ENCODE results near the gene ST7. TPM values are rescaled to one million over a fixed set of nuclear protein-coding genes. Genes with fewer than 3 reads are reported as not detected.

The ST7 gene
- total RNA-seq, 3 donors from 2014 or later (not counting 1 experiment from before 2014, with no cell fraction given): 9.8 to 15.7 (median 12.9) TPM

- Mint-ChIP-seq H3K4me3 (no peak overlapping the region), H3K4me1 (peaks cover 0 to 6% of the 10 kb centered on the region in 2 donors)
- ATAC-seq: no peak
Observed at GRCh38 chr7:116994611-116995010, 41.3 kb downstream of the ST7 start.

GRCh38 chr7:116997972-116998371 lies 44.7 kb downstream of the ST7 start:
- ATAC-seq: no peak
- Mint-ChIP-seq H3K4me1 (peaks cover 0 to 6% of the 10 kb centered on the region in 2 donors), H3K9me3 (no peaks in the 10 kb centered on the region), H3K27ac (no peak overlapping the region), H3K4me3 (no peak overlapping the region), H3K27me3 (ENCODE audit: low read depth in 2 of 2) (no peaks in the 10 kb centered on the region), H3K36me3 (no peaks in the 10 kb centered on the region)
- H3K4me3 ChIP-seq (ENCODE audit: low read length): no peak overlapping the region
- no peaks in the 10 kb centered on the region for H3K4me1 ChIP-seq (ENCODE audit: control insufficient read depth, insufficient read depth, low read length)
- H3K36me3 ChIP-seq (ENCODE audit: control insufficient read depth, insufficient read depth, low read length): no peaks in the 10 kb centered on the region
- no peak overlapping the region for H3K27ac ChIP-seq (ENCODE audit: low read length)
- DNase-seq: no peak
- WGBS (ENCODE audit: insufficient coverage): 98% methylated on average over 27 of the region's 27 CpGs
- no peaks in the 10 kb centered on the region for H3K9me3 ChIP-seq (ENCODE audit: control insufficient read depth, insufficient read depth, low read length)
- no peak for TF ChIP-seq CTCF (IDR thresholded peaks at IDR 0.05)
- intact Hi-C loops (cut with micrococcal nuclease): no loop called here
- H3K27me3 ChIP-seq (ENCODE audit: control insufficient read depth, insufficient read depth, low read length): no peaks in the 10 kb centered on the region

More at GRCh38 chr7:116994611-116995010, 41.3 kb downstream of the ST7 start:
- no peak for TF ChIP-seq CTCF (IDR thresholded peaks at IDR 0.05)
- Mint-ChIP-seq H3K27ac (no peak overlapping the region), H3K27me3 (ENCODE audit: low read depth in 2 of 2) (no peaks in the 10 kb centered on the region), H3K36me3 (no peaks in the 10 kb centered on the region), H3K9me3 (no peaks in the 10 kb centered on the region)
- no peaks in the 10 kb centered on the region for H3K27me3 ChIP-seq (ENCODE audit: control insufficient read depth, insufficient read depth, low read length)
- intact Hi-C loops (cut with micrococcal nuclease): no loop called here
- no peaks in the 10 kb centered on the region for H3K36me3 ChIP-seq (ENCODE audit: control insufficient read depth, insufficient read depth, low read length)
- no peaks in the 10 kb centered on the region for H3K4me1 ChIP-seq (ENCODE audit: control insufficient read depth, insufficient read depth, low read length)
- no peak overlapping the region for H3K27ac ChIP-seq (ENCODE audit: low read length)
- WGBS (ENCODE audit: insufficient coverage): 96% methylated on average over 3 of the region's 6 CpGs
- H3K4me3 ChIP-seq (ENCODE audit: low read length): no peak overlapping the region
- no peaks in the 10 kb centered on the region for H3K9me3 ChIP-seq (ENCODE audit: control insufficient read depth, insufficient read depth, low read length)
- DNase-seq: no peak

- Mint-ChIP-seq H3K27ac (no peak overlapping the region), H3K9me3 (no peaks in the 10 kb centered on the region), H3K4me1 (peaks cover 0 to 6% of the 10 kb centered on the region in 2 donors), H3K36me3 (no peaks in the 10 kb centered on the region), H3K27me3 (ENCODE audit: low read depth in 2 of 2) (no peaks in the 10 kb centered on the region), H3K4me3 (no peak overlapping the region)
- H3K4me1 ChIP-seq (ENCODE audit: control insufficient read depth, insufficient read depth, low read length): no peaks in the 10 kb centered on the region
- no peak for DNase-seq
- no peaks in the 10 kb centered on the region for H3K9me3 ChIP-seq (ENCODE audit: control insufficient read depth, insufficient read depth, low read length)
- H3K27ac ChIP-seq (ENCODE audit: low read length): no peak overlapping the region
- TF ChIP-seq CTCF (IDR thresholded peaks at IDR 0.05): no peak
- no peaks in the 10 kb centered on the region for H3K27me3 ChIP-seq (ENCODE audit: control insufficient read depth, insufficient read depth, low read length)
- ATAC-seq: no peak
- H3K4me3 ChIP-seq (ENCODE audit: low read length): no peak overlapping the region
- 100% methylated on average over 2 of the region's 2 CpGs for WGBS (ENCODE audit: insufficient coverage)
- intact Hi-C loops (cut with micrococcal nuclease): no loop called here
- no peaks in the 10 kb centered on the region for H3K36me3 ChIP-seq (ENCODE audit: control insufficient read depth, insufficient read depth, low read length)
Observed at GRCh38 chr7:116998567-116999175, 45.4 kb downstream of the ST7 start.

- Histone ChIP-seq H3K27ac (ENCODE audit: low read length) (no peak overlapping the region), H3K9me3 (ENCODE audit: control insufficient read depth, insufficient read depth, low read length) (no peaks in the 10 kb centered on the region), H3K36me3 (ENCODE audit: control insufficient read depth, insufficient read depth, low read length) (no peaks in the 10 kb centered on the region), H3K4me3 (ENCODE audit: low read length) (no peak overlapping the region), H3K27me3 (ENCODE audit: control insufficient read depth, insufficient read depth, low read length) (no peaks in the 10 kb centered on the region), H3K4me1 (ENCODE audit: control insufficient read depth, insufficient read depth, low read length) (no peaks in the 10 kb centered on the region)
- Mint-ChIP-seq H3K4me1 (peaks cover 0 to 6% of the 10 kb centered on the region in 2 donors), H3K27me3 (ENCODE audit: low read depth in 2 of 2) (no peaks in the 10 kb centered on the region), H3K4me3 (no peak overlapping the region), H3K9me3 (no peaks in the 10 kb centered on the region), H3K27ac (no peak overlapping the region), H3K36me3 (no peaks in the 10 kb centered on the region)
- intact Hi-C loops (cut with micrococcal nuclease): no loop called here
- no peak for TF ChIP-seq CTCF (IDR thresholded peaks at IDR 0.05)
- 100% methylated on average over 1 of the region's 1 CpG for WGBS (ENCODE audit: insufficient coverage)
- DNase-seq: no peak
- no peak for ATAC-seq
Observed at GRCh38 chr7:116999311-116999710, 46.0 kb downstream of the ST7 start.

Data from natural killer cell (primary cell).